ENCODE measurements around the gene SLC16A2. TPM values are rescaled to one million over a fixed set of nuclear protein-coding genes. Genes with fewer than 3 reads are reported as not detected.

The SLC16A2 gene
- 1 to 10 TPM; 2.9 to 7.3 TPM for total RNA-seq

DNA sequence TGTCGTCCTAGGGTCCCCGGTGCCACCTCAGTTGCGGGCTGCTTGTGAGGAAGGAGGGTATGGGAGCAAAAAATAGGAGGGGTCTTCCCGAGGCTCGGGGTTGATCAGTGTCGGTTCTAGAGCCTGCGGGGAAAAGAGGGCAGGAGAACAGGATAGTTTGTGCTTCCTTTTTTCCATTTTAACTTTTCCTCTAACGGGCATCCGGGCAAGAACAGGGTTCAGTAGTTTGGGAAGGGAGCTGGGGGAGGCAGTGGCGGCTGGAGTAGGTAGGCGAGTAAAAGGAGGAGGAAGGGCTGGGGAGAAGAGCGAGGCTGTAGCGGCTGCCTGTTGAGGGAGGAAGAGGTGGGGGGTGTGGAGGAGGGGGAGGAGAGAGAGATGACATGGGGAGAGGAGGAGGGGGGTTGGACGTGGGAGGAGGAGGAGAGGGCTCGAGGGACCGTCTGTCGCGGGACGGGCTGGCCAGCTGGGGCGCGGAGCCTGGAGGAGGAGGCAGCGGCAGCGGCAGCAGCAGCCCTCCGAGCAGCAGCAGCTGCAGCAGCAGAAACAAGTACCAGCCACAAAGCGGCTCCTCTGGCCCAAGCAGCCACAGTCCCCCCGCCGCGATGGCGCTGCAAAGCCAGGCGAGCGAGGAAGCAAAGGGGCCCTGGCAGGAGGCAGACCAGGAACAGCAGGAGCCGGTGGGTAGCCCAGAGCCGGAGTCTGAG lies at the start of gene SLC16A2:
SLC16A2 (plus strand) TSS at position 458 of the 704 bp plus-strand sequence; CDS start at position 603, 145 bp downstream.
- Histone ChIP-seq H3K4me3 (peak within 1 kb of the TSS; percentile 30 to 31), H3K27ac (peak within 1 kb of the TSS; percentile 26 to 91 (median 85)), H3K9me3 (no peaks in the 10 kb centered on the region), H3K4me1 (peaks cover 6% of the 10 kb centered on the region), H3K27me3 (no peaks in the 10 kb centered on the region), H3K36me3 (replicated peaks in 1 of 2; ENCODE audit: insufficient read depth in 1 of 2, low read depth in 2 of 2) (no peaks in the 10 kb centered on the region)
- ATAC-seq (peak; percentile 74), DNase-seq (peak; percentile 62 to 81 (median 74))
- peak; percentile 18 to 45 (median 20) for TF ChIP-seq POLR2A (IDR thresholded peaks at IDR 0.05)
- TF ChIP-seq, protein P1, sequence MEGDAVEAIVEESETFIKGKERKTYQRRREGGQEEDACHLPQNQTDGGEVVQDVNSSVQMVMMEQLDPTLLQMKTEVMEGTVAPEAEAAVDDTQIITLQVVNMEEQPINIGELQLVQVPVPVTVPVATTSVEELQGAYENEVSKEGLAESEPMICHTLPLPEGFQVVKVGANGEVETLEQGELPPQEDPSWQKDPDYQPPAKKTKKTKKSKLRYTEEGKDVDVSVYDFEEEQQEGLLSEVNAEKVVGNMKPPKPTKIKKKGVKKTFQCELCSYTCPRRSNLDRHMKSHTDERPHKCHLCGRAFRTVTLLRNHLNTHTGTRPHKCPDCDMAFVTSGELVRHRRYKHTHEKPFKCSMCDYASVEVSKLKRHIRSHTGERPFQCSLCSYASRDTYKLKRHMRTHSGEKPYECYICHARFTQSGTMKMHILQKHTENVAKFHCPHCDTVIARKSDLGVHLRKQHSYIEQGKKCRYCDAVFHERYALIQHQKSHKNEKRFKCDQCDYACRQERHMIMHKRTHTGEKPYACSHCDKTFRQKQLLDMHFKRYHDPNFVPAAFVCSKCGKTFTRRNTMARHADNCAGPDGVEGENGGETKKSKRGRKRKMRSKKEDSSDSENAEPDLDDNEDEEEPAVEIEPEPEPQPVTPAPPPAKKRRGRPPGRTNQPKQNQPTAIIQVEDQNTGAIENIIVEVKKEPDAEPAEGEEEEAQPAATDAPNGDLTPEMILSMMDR (IDR thresholded peaks at IDR 0.05) = no peak
- intact Hi-C loops (cut with DNase I) = no loop called here
- WGBS, 2 donors = 0% methylated on average over 8 to 20 of the region's 33 CpGs

DNA sequence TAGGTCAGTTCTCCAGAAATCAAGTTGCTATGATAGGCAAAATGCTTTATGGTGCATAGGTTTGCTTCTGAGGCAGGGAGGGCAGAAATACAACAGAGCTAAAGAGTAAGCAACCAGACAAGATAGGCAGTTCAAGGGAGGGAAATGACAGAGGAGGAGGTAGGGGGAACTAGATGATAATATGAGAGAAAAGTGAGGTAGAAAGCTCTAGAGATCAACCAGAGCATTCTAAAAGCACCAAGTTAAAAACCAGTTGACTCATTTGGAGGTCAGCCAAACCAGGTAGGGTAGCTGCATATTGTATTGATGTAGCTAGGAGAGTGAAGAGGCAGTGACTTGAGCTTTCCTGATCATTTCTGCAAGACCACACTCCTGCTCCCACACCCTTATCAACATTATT lies 49.0 kb upstream of the SLC16A2 start:
- Histone ChIP-seq H3K27ac (no peak overlapping the region), H3K27me3 (no peaks in the 10 kb centered on the region), H3K4me1 (no peaks in the 10 kb centered on the region), H3K9me3 (no peaks in the 10 kb centered on the region), H3K4me3 (no peak overlapping the region), H3K36me3 (replicated peaks in 1 of 2; ENCODE audit: insufficient read depth in 1 of 2, low read depth in 2 of 2) (no peaks in the 10 kb centered on the region)
- intact Hi-C loops (cut with DNase I) = no loop called here
- TF ChIP-seq POLR2A (IDR thresholded peaks at IDR 0.05) = no peak
- TF ChIP-seq, protein P1 (IDR thresholded peaks at IDR 0.05) = no peak
- no peak for DNase-seq
- no peak for ATAC-seq

DNA sequence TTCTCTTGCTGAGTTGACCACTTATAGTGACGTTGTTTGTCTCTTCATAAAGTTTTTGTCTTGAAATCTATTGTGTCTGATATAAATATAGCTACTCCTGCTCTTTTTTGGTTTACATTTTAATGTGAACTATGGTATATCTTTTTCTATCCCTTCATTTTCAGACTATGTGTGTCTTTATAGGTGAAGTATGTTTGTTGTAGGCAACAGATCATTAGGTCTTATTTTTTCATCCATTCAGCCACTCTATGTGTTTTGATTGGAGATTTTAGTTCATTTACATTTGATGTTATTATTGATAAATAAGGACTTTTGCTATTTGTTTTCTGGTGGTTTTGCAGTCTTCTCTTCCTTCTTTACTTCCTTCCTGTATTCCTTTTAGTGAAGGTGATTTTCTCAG lies 44.0 kb upstream of the SLC16A2 start:
- H3K9me3 ChIP-seq = no peaks in the 10 kb centered on the region
- no peaks in the 10 kb centered on the region for H3K4me1 ChIP-seq
- intact Hi-C loops (cut with DNase I) = no loop called here
- TF ChIP-seq POLR2A (IDR thresholded peaks at IDR 0.05) = no peak
- TF ChIP-seq, protein P1 (IDR thresholded peaks at IDR 0.05) = no peak
- no peaks in the 10 kb centered on the region for H3K27me3 ChIP-seq
- ATAC-seq = no peak
- 23 to 38% methylated on average over 1 of the region's 1 CpG for WGBS, 2 donors
- H3K27ac ChIP-seq = no peak overlapping the region
- no peaks in the 10 kb centered on the region for H3K36me3 ChIP-seq (replicated peaks in 1 of 2; ENCODE audit: insufficient read depth in 1 of 2, low read depth in 2 of 2)
- no peak overlapping the region for H3K4me3 ChIP-seq
- DNase-seq = no peak

DNA sequence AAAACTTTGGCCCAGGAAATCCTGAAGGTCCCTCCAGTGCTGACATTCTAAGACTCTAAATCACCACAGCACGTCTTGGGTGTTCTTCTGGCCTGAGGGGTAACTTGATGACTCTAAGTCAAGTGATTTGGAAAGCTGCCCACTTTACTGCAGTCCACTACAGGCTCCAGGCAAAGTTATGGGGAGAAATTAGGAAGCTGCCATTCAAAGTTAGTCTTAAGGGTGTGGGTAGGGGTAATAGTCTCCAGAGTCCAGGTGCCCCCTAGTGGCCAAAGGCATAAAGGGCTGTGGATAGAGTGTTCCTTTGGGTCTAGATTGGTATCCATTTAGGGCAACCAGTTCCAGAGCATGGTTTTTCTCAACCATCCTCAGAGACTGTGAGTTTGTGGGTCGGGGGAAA lies 38.7 kb upstream of the SLC16A2 start:
- DNase-seq (peak; percentile 52 to 78 (median 66)), ATAC-seq (peak; percentile 65)
- WGBS, 2 donors = 0% methylated on average over 1 of the region's 2 CpGs
- Histone ChIP-seq H3K36me3 (replicated peaks in 1 of 2; ENCODE audit: insufficient read depth in 1 of 2, low read depth in 2 of 2) (no peaks in the 10 kb centered on the region), H3K27me3 (no peaks in the 10 kb centered on the region), H3K27ac (no peak overlapping the region), H3K4me3 (no peak overlapping the region), H3K9me3 (no peaks in the 10 kb centered on the region), H3K4me1 (no peaks in the 10 kb centered on the region)
- intact Hi-C loops (cut with DNase I) = loop anchor here (10.0 kb wide), 1 partner anchor 162 kb away; no protein-coding TSS in a partner anchor
- TF ChIP-seq, protein P1 (IDR thresholded peaks at IDR 0.05) = peak; percentile 49 to 78 (median 56)
- TF ChIP-seq POLR2A (IDR thresholded peaks at IDR 0.05) = no peak

DNA sequence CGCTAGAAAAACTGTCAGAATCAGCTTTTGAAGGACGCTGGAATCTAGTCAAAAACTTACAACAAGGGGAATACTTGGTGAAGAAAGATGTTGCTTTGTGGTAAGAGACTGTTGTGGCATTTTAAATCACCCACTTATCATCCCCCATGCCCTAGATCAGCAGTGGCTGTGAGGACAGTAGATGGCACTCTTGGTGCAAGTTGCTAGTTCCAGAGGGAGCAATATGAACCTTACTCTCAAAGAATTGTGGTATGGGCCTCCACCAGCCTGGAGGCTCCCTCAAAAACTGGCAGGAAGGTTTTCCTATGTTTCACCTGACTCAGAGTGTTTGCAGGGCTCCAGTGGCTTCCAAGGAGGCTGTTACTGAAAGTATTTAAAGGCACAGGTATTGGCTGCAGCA lies 37.7 kb upstream of the SLC16A2 start:
- Histone ChIP-seq H3K36me3 (replicated peaks in 1 of 2; ENCODE audit: insufficient read depth in 1 of 2, low read depth in 2 of 2) (no peaks in the 10 kb centered on the region), H3K4me3 (no peak overlapping the region), H3K9me3 (no peaks in the 10 kb centered on the region), H3K4me1 (no peaks in the 10 kb centered on the region), H3K27ac (no peak overlapping the region), H3K27me3 (no peaks in the 10 kb centered on the region)
- WGBS, 2 donors = 32 to 34% methylated on average over 2 of the region's 2 CpGs
- no peak for ATAC-seq
- intact Hi-C loops (cut with DNase I) = loop anchor here (10.0 kb wide), 1 partner anchor 161 kb away; no protein-coding TSS in a partner anchor
- no peak for TF ChIP-seq POLR2A (IDR thresholded peaks at IDR 0.05)
- TF ChIP-seq, protein P1 (IDR thresholded peaks at IDR 0.05) = peak in 6 of 7 experiments; percentile 12 to 46 (median 42)
- peak; percentile 11 to 27 (median 18) for DNase-seq

Data from body of pancreas (tissue), 4 donors.